Spleen (tissue), 11 donors: ENCODE data around the gene DOCK10. TPM values are rescaled to one million over a fixed set of nuclear protein-coding genes. Genes with fewer than 3 reads are reported as not detected.

ENCODE experiments used
- DNase-seq: peaks from one replicate; pipeline ENCODE4 v3.0.0-alpha.2; 2020
- H3K27ac ChIP-seq, 8 donors: fragments of 200-600 bp; sonication (generic) in 7 of 8; 1 replicate in 4 of 8; 2 replicates in 4 of 8; pipeline versions ENCODE4 v1.5.0 to v1.8.0; 2016 to 2021; ENCODE audit warnings: inconsistent platforms in 4 of 8, mild to moderate bottlenecking in 4 of 8, moderate library complexity in 1 of 8
- H3K27me3 ChIP-seq, 7 donors: fragments of 200-600 bp; sonication (generic) in 6 of 7; replicated peaks in 1 of 7; 1 replicate in 4 of 7; 2 replicates in 3 of 7; pipeline versions ENCODE4 v1.5.0 to v1.8.0; 2016 to 2021; ENCODE audit warnings: inconsistent platforms in 3 of 7, mild to moderate bottlenecking in 1 of 7
- H3K36me3 ChIP-seq, 6 donors: fragments of 200-600 bp; sonication (generic) in 5 of 6; 1 replicate in 4 of 6; 2 replicates in 2 of 6; pipeline versions ENCODE4 v1.5.0 to v1.8.0; 2016 to 2021; ENCODE audit warnings: inconsistent platforms in 2 of 6
- H3K4me1 ChIP-seq, 6 donors: fragments of 200-600 bp; sonication (generic) in 5 of 6; 1 replicate in 3 of 6; 2 replicates in 3 of 6; pipeline versions ENCODE4 v1.5.0 to v1.8.0; 2016 to 2021; ENCODE audit warnings: inconsistent platforms in 3 of 6
- H3K4me3 ChIP-seq, 8 donors: fragments of 200-600 bp; sonication (generic) in 7 of 8; 1 replicate in 4 of 8; 2 replicates in 4 of 8; pipeline versions ENCODE4 v1.5.0 to v1.8.0; 2016 to 2021; ENCODE audit warnings: inconsistent platforms in 4 of 8, mild to moderate bottlenecking in 4 of 8, moderate library complexity in 2 of 8
- H3K9me3 ChIP-seq, 8 donors: fragments of 200-600 bp; sonication (generic) in 7 of 8; 1 replicate in 4 of 8; 2 replicates in 4 of 8; pipeline versions ENCODE4 v1.5.0 to v1.8.0; 2016 to 2021; ENCODE audit warnings: inconsistent platforms in 4 of 8
- CTCF ChIP-seq, 11 experiments: fragments of 200-600 bp in 7 of 11; fragments of 450-650 bp in 4 of 11; sonication (generic) in 4 of 11; IDR thresholded peaks in 8 of 11; conservative IDR thresholded peaks in 3 of 11; 1 replicate in 7 of 11; 2 replicates in 4 of 11; pipeline versions ENCODE4 v1.4.0 to v1.8.0; 2016 to 2021; ENCODE audit warnings: antibody characterized with exemption in 11 of 11, inconsistent platforms in 4 of 11, mild to moderate bottlenecking in 1 of 11
- POLR2A ChIP-seq, 3 donors: fragments of 450-650 bp; IDR thresholded peaks; one replicate each; pipeline ENCODE4 v1.5.1; 2017; ENCODE audit warnings: antibody characterized with exemption in 3 of 3, mild to moderate bottlenecking in 1 of 3
- POLR2AphosphoS5 ChIP-seq, 3 donors: sonication (generic); formaldehyde crosslinking; IDR thresholded peaks; one replicate each; pipeline ENCODE4 v1.5.1; 2017; ENCODE audit warnings: antibody characterized with exemption in 3 of 3
- WGBS, 5 donors: extraction: QIAGEN DNeasy Blood & Tissue Kit in 3 of 5; methylation state at CpG; one replicate each; pipeline versions ENCODE4 v1.1.5 to v1.1.7; 2013 to 2018; 5-methylcytosine and 5-hydroxymethylcytosine counted together
- intact Hi-C: fragments of 100-400 bp; cut with DNase I; formaldehyde crosslinking; loops from one replicate; pipeline ENCODE4 v1.15.0; 2023; ENCODE audit warnings: low total_unique reads
- polyA plus RNA-seq, 3 donors: library from polyadenylated mRNA; stranded (reverse); fragments of 200-250 nt; gene quantifications; one replicate each; pipeline ENCODE4 v1.2.1, GENCODE V29; 2013
- total RNA-seq, 7 donors: library from RNA; depleted of rRNA in 3 of 7; stranded (reverse); fragments of >200 nt in 3 of 7; fragmentation: NEBNext Ultra II Directional in 4 of 7; extraction: Animal tissue kit (Norgen Biotek cat#: 25700) in 4 of 7; gene quantifications; one replicate each; pipeline versions ENCODE4 v1.1.0 to v1.2.1, GENCODE V29; 2016 to 2021
- donor health status: healthy with polysubstance abuse.
- donor health status: DM: no; HTN: no; CAD: no; lungs with moderate emphysema.
- donor health status: DM: no; HTN: no; CAD: no.
- donor health status: Bipolar disorder and iron deficiency.
- donor health status: healthy.
- donor health status: DM: no; HTN: no; CAD: no.
- donor health status: DM: yes; HTN: yes; CAD: no.

The DOCK10 gene
- total and polyA plus RNA-seq, 10 donors, result 12.5 to 203 (median 158) TPM

GRCh38 chr2:224772494-224772893 is 269.8 kb downstream of the DOCK10 start:
- no peak for TF ChIP-seq POLR2AphosphoS5 (IDR thresholded peaks at IDR 0.05)
- no peak for TF ChIP-seq CTCF (IDR thresholded peaks at IDR 0.05 in 8 of 11, conservative IDR thresholded peaks at IDR 0.05 in 3 of 11)
- TF ChIP-seq POLR2A (IDR thresholded peaks at IDR 0.05), result no peak
- Histone ChIP-seq H3K4me3 (no peak overlapping the region), H3K27ac (no peak overlapping the region), H3K9me3 (no peaks in the 10 kb centered on the region), H3K36me3 (peaks cover 2 to 100% (median 87%) of the 10 kb centered on the region in 6 donors), H3K27me3 (no peaks in the 10 kb centered on the region), H3K4me1 (no peaks in the 10 kb centered on the region)
- WGBS, 5 donors, result 89 to 100% (median 96%) methylated on average over 1 of the region's 1 CpG
- intact Hi-C loops, result no loop called here
- DNase-seq, result no peak

GRCh38 chr2:224769489-224769888 is 272.8 kb downstream of the DOCK10 start:
- no peaks in the 10 kb centered on the region for H3K27me3 ChIP-seq
- H3K4me1 ChIP-seq, result peaks cover 0 to 8% (median 0%) of the 10 kb centered on the region in 6 donors
- H3K27ac ChIP-seq, result no peak overlapping the region
- WGBS, 5 donors, result 73 to 86% (median 82%) methylated on average over 6 of the region's 6 CpGs
- TF ChIP-seq POLR2A (IDR thresholded peaks at IDR 0.05) (no peak), POLR2AphosphoS5 (IDR thresholded peaks at IDR 0.05) (no peak), CTCF (IDR thresholded peaks at IDR 0.05 in 8 of 11, conservative IDR thresholded peaks at IDR 0.05 in 3 of 11) (no peak)
- no peak overlapping the region for H3K4me3 ChIP-seq
- H3K9me3 ChIP-seq, result no peaks in the 10 kb centered on the region
- intact Hi-C loops, result loop anchor here (10.0 kb wide), 1 partner anchor 415 kb away; no protein-coding TSS in a partner anchor
- peaks cover 6 to 100% (median 95%) of the 10 kb centered on the region in 6 donors for H3K36me3 ChIP-seq
- no peak for DNase-seq

- H3K9me3 ChIP-seq, result peaks cover 0 to 10% (median 3%) of the 10 kb centered on the region in 8 donors
- no peaks in the 10 kb centered on the region for H3K27me3 ChIP-seq
- H3K4me1 ChIP-seq, result peaks cover 0 to 14% (median 0%) of the 10 kb centered on the region in 6 donors
- no peak for TF ChIP-seq POLR2A (IDR thresholded peaks at IDR 0.05)
- no peak for TF ChIP-seq POLR2AphosphoS5 (IDR thresholded peaks at IDR 0.05)
- no peak for TF ChIP-seq CTCF (IDR thresholded peaks at IDR 0.05 in 8 of 11, conservative IDR thresholded peaks at IDR 0.05 in 3 of 11)
- H3K36me3 ChIP-seq, result peaks cover 6 to 100% (median 69%) of the 10 kb centered on the region in 6 donors
- DNase-seq, result no peak
- no peak overlapping the region for H3K4me3 ChIP-seq
- WGBS, 5 donors, result 72 to 82% (median 80%) methylated on average over 2 of the region's 2 CpGs
- intact Hi-C loops, result loop anchor here (10.0 kb wide), 1 partner anchor 410 kb away; no protein-coding TSS in a partner anchor
- peak overlapping the region in 5 of 8 donors; percentile 9 to 45 (median 31) for H3K27ac ChIP-seq
Observed at GRCh38 chr2:224764565-224765236, 277.6 kb downstream of the DOCK10 start.

- H3K4me1 ChIP-seq, result no peaks in the 10 kb centered on the region
- peaks cover 2 to 54% (median 22%) of the 10 kb centered on the region in 6 donors for H3K36me3 ChIP-seq
- H3K27me3 ChIP-seq, result no peaks in the 10 kb centered on the region
- DNase-seq, result no peak
- 88 to 97% (median 93%) methylated on average over 3 of the region's 3 CpGs for WGBS, 5 donors
- H3K27ac ChIP-seq, result no peak overlapping the region
- TF ChIP-seq CTCF (IDR thresholded peaks at IDR 0.05 in 8 of 11, conservative IDR thresholded peaks at IDR 0.05 in 3 of 11), result no peak
- peak in 1 of 3 donors; percentile 10 for TF ChIP-seq POLR2AphosphoS5 (IDR thresholded peaks at IDR 0.05)
- H3K4me3 ChIP-seq, result no peak overlapping the region
- peaks cover 7 to 43% (median 35%) of the 10 kb centered on the region in 8 donors for H3K9me3 ChIP-seq
- intact Hi-C loops, result no loop called here
Observed at GRCh38 chr2:224757934-224758548, 284.2 kb downstream of the DOCK10 start.
